ENCODE measurements around the gene ME3.

- TF ChIP-seq CTCF (IDR thresholded peaks at IDR 0.05) (no peak), POLR2A (IDR thresholded peaks at IDR 0.05) (no peak)
These were observed 97.8 kb downstream of the ME3 start for GRCh38 chr11:86574493-86575207.
